HFFc6 (cell line): ENCODE data around the gene CREM. TPM values are rescaled to one million over a fixed set of nuclear protein-coding genes. Genes with fewer than 3 reads are reported as not detected.
A peak's percentile ranks its signal among the peaks of the same experiment; 100 is the strongest.

Experiments used
- DNase-seq: peaks from one replicate; pipeline ENCODE4 v3.0.0-alpha.2; 2018
- H3K27ac Mint-ChIP-seq: 2 replicates; pipeline ENCODE4 v1.8.0; 2020; ENCODE audit warnings: mild to moderate bottlenecking, mixed read lengths
- H3K27me3 Mint-ChIP-seq: 2 replicates; pipeline ENCODE4 v1.8.0; 2021; ENCODE audit warnings: mild to moderate bottlenecking, moderate library complexity, mixed read lengths; ENCODE audit not compliant: insufficient read depth
- H3K36me3 Mint-ChIP-seq: 2 replicates; pipeline ENCODE4 v1.8.0; 2021; ENCODE audit warnings: low read depth, mixed read lengths
- H3K4me1 Mint-ChIP-seq: 2 replicates; pipeline ENCODE4 v1.8.0; 2020; ENCODE audit warnings: low read depth, mixed read lengths
- H3K4me3 Mint-ChIP-seq: 2 replicates; pipeline ENCODE4 v1.8.0; 2020; ENCODE audit warnings: mild to moderate bottlenecking, moderate library complexity, mixed read lengths
- H3K9me3 Mint-ChIP-seq: 2 replicates; pipeline ENCODE4 v1.8.0; 2020; ENCODE audit warnings: mild to moderate bottlenecking, mixed read lengths
- CTCF ChIP-seq: fragments of 200-600 bp; sonication (generic); IDR thresholded peaks from 2 replicates; pipeline ENCODE4 v1.5.0; 2021; ENCODE audit warnings: antibody characterized with exemption, mild to moderate bottlenecking
- total RNA-seq, 6 experiments: library from RNA; stranded (reverse); fragmentation: NEBNext Ultra II Directional; extraction: Animal tissue kit (Norgen Biotek cat#: 25700); gene quantifications; 2 replicates in 1 of 6; 3 replicates in 5 of 6; pipeline ENCODE4 v1.2.3, GENCODE V29; 2021

CREM gene
- total RNA-seq, 6 experiments from 2014 or later: 21.1 to 34.0 (median 30.2) TPM

- no peak for DNase-seq
Measured at GRCh38 chr10:35225204-35225603, 98.6 kb downstream of the CREM start.

GRCh38 chr10:35226507-35226906 lies 99.9 kb downstream of the CREM start:
- no peak for TF ChIP-seq CTCF
- no peak for DNase-seq

More at GRCh38 chr10:35225204-35225603, 98.6 kb downstream of the CREM start:
- H3K9me3 Mint-ChIP-seq: no peaks in the 10 kb centered on the region
- H3K36me3 Mint-ChIP-seq: no peaks in the 10 kb centered on the region
- H3K4me1 Mint-ChIP-seq: no peaks in the 10 kb centered on the region
- TF ChIP-seq CTCF: no peak
- H3K27ac Mint-ChIP-seq: no peak overlapping the region
- H3K4me3 Mint-ChIP-seq: no peak overlapping the region
- peaks cover 9% of the 10 kb centered on the region for H3K27me3 Mint-ChIP-seq

GRCh38 chr10:35228058-35228457 lies 101.4 kb downstream of the CREM start:
- no peak for DNase-seq

More at GRCh38 chr10:35226507-35226906, 99.9 kb downstream of the CREM start:
- H3K27ac Mint-ChIP-seq: no peak overlapping the region
- no peak overlapping the region for H3K4me3 Mint-ChIP-seq
- peaks cover 11% of the 10 kb centered on the region for H3K27me3 Mint-ChIP-seq
- no peaks in the 10 kb centered on the region for H3K9me3 Mint-ChIP-seq
- H3K36me3 Mint-ChIP-seq: no peaks in the 10 kb centered on the region
- H3K4me1 Mint-ChIP-seq: no peaks in the 10 kb centered on the region

GRCh38 chr10:35231646-35232045 lies 105.0 kb downstream of the CREM start:
- Mint-ChIP-seq H3K27me3 (peaks cover 2% of the 10 kb centered on the region), H3K4me1 (no peaks in the 10 kb centered on the region), H3K36me3 (no peaks in the 10 kb centered on the region), H3K27ac (no peak overlapping the region), H3K9me3 (no peaks in the 10 kb centered on the region), H3K4me3 (no peak overlapping the region)
- DNase-seq: no peak
- TF ChIP-seq CTCF: no peak

More at GRCh38 chr10:35228058-35228457, 101.4 kb downstream of the CREM start:
- peak; percentile 38 for TF ChIP-seq CTCF
- Mint-ChIP-seq H3K27me3 (peaks cover 11% of the 10 kb centered on the region), H3K36me3 (no peaks in the 10 kb centered on the region), H3K9me3 (no peaks in the 10 kb centered on the region), H3K4me3 (no peak overlapping the region), H3K27ac (no peak overlapping the region), H3K4me1 (no peaks in the 10 kb centered on the region)

- H3K4me3 Mint-ChIP-seq: no peak overlapping the region
- H3K27ac Mint-ChIP-seq: no peak overlapping the region
- DNase-seq: no peak
- no peaks in the 10 kb centered on the region for H3K36me3 Mint-ChIP-seq
- H3K27me3 Mint-ChIP-seq: peaks cover 3% of the 10 kb centered on the region
- TF ChIP-seq CTCF: no peak
- no peaks in the 10 kb centered on the region for H3K4me1 Mint-ChIP-seq
- no peaks in the 10 kb centered on the region for H3K9me3 Mint-ChIP-seq
Measured at GRCh38 chr10:35232527-35232926, 105.9 kb downstream of the CREM start.

GRCh38 chr10:35234073-35234472 lies 107.4 kb downstream of the CREM start:
- H3K27me3 Mint-ChIP-seq: peaks cover 3% of the 10 kb centered on the region

More at GRCh38 chr10:35234073-35234472, 107.4 kb downstream of the CREM start:
- Mint-ChIP-seq H3K4me3 (no peak overlapping the region), H3K36me3 (no peaks in the 10 kb centered on the region), H3K27ac (no peak overlapping the region), H3K9me3 (no peaks in the 10 kb centered on the region), H3K4me1 (no peaks in the 10 kb centered on the region)
- TF ChIP-seq CTCF: no peak
- no peak for DNase-seq
